Esophagus squamous epithelium (tissue), 5 donors: ENCODE measurements around the gene SCAI. TPM values are rescaled to one million over a fixed set of nuclear protein-coding genes. Genes with fewer than 3 reads are reported as not detected.

Experiments
- DNase-seq: peaks from one replicate; lab custom pipeline; 2025; lab: John Stamatoyannopoulos, UW
- H3K27ac ChIP-seq, 4 donors: fragments of 200-600 bp; sonication (generic); one replicate each; pipeline ENCODE4 v1.5.1; 2016 to 2019; ENCODE audit warnings: mild to moderate bottlenecking in 1 of 4
- H3K27me3 ChIP-seq, 4 donors: fragments of 200-600 bp; sonication (generic); 1 replicate in 3 of 4; 2 replicates in 1 of 4; pipeline versions ENCODE4 v1.5.1 to v1.6.0; 2017 to 2021; ENCODE audit warnings: antibody characterized with exemption in 1 of 4
- H3K36me3 ChIP-seq, 3 donors: fragments of 200-600 bp; sonication (generic); one replicate each; pipeline ENCODE4 v1.5.1; 2016 to 2019
- H3K4me1 ChIP-seq, 3 donors: fragments of 200-600 bp; sonication (generic); one replicate each; pipeline ENCODE4 v1.5.1; 2017 to 2019
- H3K4me3 ChIP-seq, 4 donors: fragments of 200-600 bp; sonication (generic); 1 replicate in 3 of 4; 2 replicates in 1 of 4; pipeline ENCODE4 v1.5.1; 2016 to 2019; ENCODE audit warnings: mild to moderate bottlenecking in 2 of 4, moderate library complexity in 1 of 4
- H3K9me3 ChIP-seq, 3 donors: fragments of 200-600 bp; sonication (generic); one replicate each; pipeline ENCODE4 v1.5.1; 2016 to 2019
- CTCF ChIP-seq, 6 experiments: fragments of 450-650 bp in 4 of 6; fragments of 200-600 bp in 2 of 6; sonication (generic) in 2 of 6; IDR thresholded peaks; one replicate each; pipeline ENCODE4 v1.5.1; 2016 to 2019; ENCODE audit warnings: antibody characterized with exemption in 6 of 6, mild to moderate bottlenecking in 4 of 6, moderate library complexity in 4 of 6
- POLR2A ChIP-seq, 4 donors: fragments of 450-650 bp; IDR thresholded peaks; one replicate each; pipeline ENCODE4 v1.6.1; 2017; ENCODE audit warnings: antibody characterized with exemption in 4 of 4, mild to moderate bottlenecking in 4 of 4, moderate library complexity in 3 of 4
- WGBS, 2 donors: methylation state at CpG; one replicate each; pipeline ENCODE4 v1.1.5; 2018; 5-methylcytosine and 5-hydroxymethylcytosine counted together
- intact Hi-C: fragments of 100-400 bp; cut with DNase I; formaldehyde crosslinking; loops from one replicate; pipeline ENCODE4 v1.15.0; 2022
- total RNA-seq, 4 donors: library from RNA; depleted of rRNA; stranded (reverse); fragments of >200 nt; gene quantifications; one replicate each; pipeline ENCODE4 v1.1.0, GENCODE V29; 2016
- donor health status: DM: yes; HTN: yes; CAD: no.

Gene SCAI
- total RNA-seq, 4 donors from 2014 or later: 3.3 to 9.9 (median 5.3) TPM

GRCh38 chr9:125147401-125147951 lies 4.1 kb upstream of the SCAI start:
- no peak for DNase-seq
- WGBS, 2 donors: 74 to 92% methylated on average over 3 of the region's 3 CpGs
- H3K27me3 ChIP-seq: no peaks in the 10 kb centered on the region
- no peaks in the 10 kb centered on the region for H3K9me3 ChIP-seq
- H3K36me3 ChIP-seq: peaks cover 0 to 44% (median 25%) of the 10 kb centered on the region in 3 donors
- peaks cover 2 to 25% (median 5%) of the 10 kb centered on the region in 3 donors for H3K4me1 ChIP-seq
- TF ChIP-seq POLR2A (IDR thresholded peaks at IDR 0.05) (no peak), CTCF (IDR thresholded peaks at IDR 0.05) (no peak)
- no peak overlapping the region for H3K4me3 ChIP-seq
- intact Hi-C loops: loop anchor here (10.0 kb wide), 1 partner anchor 293 kb away; the partner anchor contains the start of gene WDR38
- no peak overlapping the region for H3K27ac ChIP-seq

- Histone ChIP-seq H3K4me3 (no peak overlapping the region), H3K9me3 (no peaks in the 10 kb centered on the region), H3K27ac (no peak overlapping the region), H3K27me3 (no peaks in the 10 kb centered on the region), H3K4me1 (peaks cover 2 to 30% (median 9%) of the 10 kb centered on the region in 3 donors), H3K36me3 (peaks cover 0 to 32% (median 13%) of the 10 kb centered on the region in 3 donors)
- intact Hi-C loops: loop anchor here (10.0 kb wide), 1 partner anchor 291 kb away; the partner anchor contains the start of gene WDR38
- WGBS, 2 donors: 22 to 29% methylated on average over 4 of the region's 4 CpGs
- DNase-seq: no peak
- TF ChIP-seq POLR2A (IDR thresholded peaks at IDR 0.05): no peak
- no peak for TF ChIP-seq CTCF (IDR thresholded peaks at IDR 0.05)
Measured at GRCh38 chr9:125146247-125146646, 2.9 kb upstream of the SCAI start.

GRCh38 chr9:125145425-125145824 lies 2.1 kb upstream of the SCAI start:
- Histone ChIP-seq H3K9me3 (no peaks in the 10 kb centered on the region), H3K4me3 (no peak overlapping the region), H3K27me3 (no peaks in the 10 kb centered on the region), H3K36me3 (peaks cover 0 to 25% (median 7%) of the 10 kb centered on the region in 3 donors), H3K27ac (no peak overlapping the region), H3K4me1 (peaks cover 2 to 30% (median 9%) of the 10 kb centered on the region in 3 donors)
- no peak for DNase-seq
- intact Hi-C loops: loop anchor here (10.0 kb wide), 1 partner anchor 291 kb away; the partner anchor contains the start of gene WDR38
- TF ChIP-seq POLR2A (IDR thresholded peaks at IDR 0.05) (no peak), CTCF (IDR thresholded peaks at IDR 0.05) (no peak)
- 65 to 68% methylated on average over 4 of the region's 4 CpGs for WGBS, 2 donors

GRCh38 chr9:125142560-125143376 lies 560 bp downstream of the SCAI start:
- peak overlapping the region; percentile 59 to 94 (median 76) for H3K4me3 ChIP-seq
- peak overlapping the region; percentile 54 to 87 (median 67) for H3K27ac ChIP-seq
- peaks cover 0 to 9% (median 0%) of the 10 kb centered on the region in 3 donors for H3K36me3 ChIP-seq
- H3K27me3 ChIP-seq: no peaks in the 10 kb centered on the region
- TF ChIP-seq POLR2A (IDR thresholded peaks at IDR 0.05): no peak
- intact Hi-C loops: loop anchor here (10.0 kb wide), 1 partner anchor 288 kb away; the partner anchor contains the start of gene WDR38
- DNase-seq: no peak
- 2 to 3% methylated on average over 22 to 25 of the region's 54 CpGs for WGBS, 2 donors
- peaks cover 2 to 30% (median 9%) of the 10 kb centered on the region in 3 donors for H3K4me1 ChIP-seq
- H3K9me3 ChIP-seq: no peaks in the 10 kb centered on the region

GRCh38 chr9:125141751-125142150 lies 1.6 kb downstream of the SCAI start:
- no peak overlapping the region for H3K27ac ChIP-seq
- H3K4me3 ChIP-seq: no peak overlapping the region
- H3K27me3 ChIP-seq: no peaks in the 10 kb centered on the region
- H3K36me3 ChIP-seq: peaks cover 0 to 9% (median 0%) of the 10 kb centered on the region in 3 donors
- 84 to 98% methylated on average over 4 of the region's 4 CpGs for WGBS, 2 donors
- intact Hi-C loops: loop anchor here (10.0 kb wide), 1 partner anchor 287 kb away; the partner anchor contains the start of gene WDR38
- TF ChIP-seq POLR2A (IDR thresholded peaks at IDR 0.05): no peak
- TF ChIP-seq CTCF (IDR thresholded peaks at IDR 0.05): no peak
- H3K9me3 ChIP-seq: no peaks in the 10 kb centered on the region
- no peak for DNase-seq
- H3K4me1 ChIP-seq: peaks cover 2 to 30% (median 9%) of the 10 kb centered on the region in 3 donors
